CD4-positive, CD25-positive, alpha-beta regulatory T cell (primary cell): ENCODE data around the gene CKAP4. TPM values are rescaled to one million over a fixed set of nuclear protein-coding genes. Genes with fewer than 3 reads are reported as not detected.

ENCODE experiments used
- ATAC-seq, 2 donors: fragments of 150-1000 bp; cut with Tn5 transposase; one replicate each; pipeline ENCODE4 v1.10.0; 2021; ENCODE audit warnings: low read depth in 2 of 2, moderate number of reproducible peaks in 2 of 2, moderate library complexity in 1 of 2
- DNase-seq, 3 donors: peaks; one replicate each; pipeline versions ENCODE4 v3.0.0 to v3.0.0-alpha.2; 2012 to 2022; ENCODE audit warnings: mixed read lengths in 1 of 3
- H3K27ac ChIP-seq: one replicate; pipeline ENCODE4 v1.7.0; 2013; ENCODE audit warnings: mild to moderate bottlenecking, low read length; ENCODE audit not compliant: insufficient read depth, poor library complexity, severe bottlenecking
- H3K27me3 ChIP-seq: one replicate; pipeline ENCODE4 v1.7.0; 2013; ENCODE audit warnings: low read length; ENCODE audit not compliant: control insufficient read depth, insufficient read depth
- H3K36me3 ChIP-seq: one replicate; pipeline ENCODE4 v1.7.0; 2013; ENCODE audit warnings: mild to moderate bottlenecking, low read length, moderate library complexity; ENCODE audit not compliant: control insufficient read depth, insufficient read depth
- H3K4me1 ChIP-seq: 2 replicates; pipeline ENCODE4 v1.7.0; 2013; ENCODE audit warnings: mild to moderate bottlenecking, low read length; ENCODE audit not compliant: insufficient read depth, control insufficient read depth, poor library complexity, severe bottlenecking
- H3K4me3 ChIP-seq: one replicate; pipeline ENCODE4 v1.7.0; 2013; ENCODE audit warnings: low read depth, mild to moderate bottlenecking, low read length, moderate library complexity
- H3K9me3 ChIP-seq, 2 experiments: 1 replicate in 1 of 2; 2 replicates in 1 of 2; pipeline ENCODE4 v1.7.0; 2013; ENCODE audit warnings: low read length in 2 of 2, mild to moderate bottlenecking in 1 of 2, moderate library complexity in 1 of 2; ENCODE audit not compliant: control insufficient read depth in 2 of 2
- H3K27ac Mint-ChIP-seq, 3 donors: one replicate each; pipeline ENCODE4 v1.8.0; 2020 to 2022; ENCODE audit warnings: mild to moderate bottlenecking in 3 of 3, mixed read lengths in 3 of 3, moderate library complexity in 2 of 3
- H3K27me3 Mint-ChIP-seq: one replicate; pipeline ENCODE4 v1.8.0; 2022; ENCODE audit warnings: mild to moderate bottlenecking, mixed read lengths
- H3K36me3 Mint-ChIP-seq: one replicate; pipeline ENCODE4 v1.8.0; 2020; ENCODE audit warnings: mixed read lengths
- H3K4me1 Mint-ChIP-seq, 4 donors: one replicate each; pipeline ENCODE4 v1.8.0; 2020 to 2022; ENCODE audit warnings: mixed read lengths in 4 of 4, mild to moderate bottlenecking in 1 of 4
- H3K4me3 Mint-ChIP-seq, 4 donors: one replicate each; pipeline ENCODE4 v1.8.0; 2020 to 2022; ENCODE audit warnings: mild to moderate bottlenecking in 4 of 4, mixed read lengths in 4 of 4, moderate library complexity in 3 of 4
- H3K9me3 Mint-ChIP-seq, 7 donors: one replicate each; pipeline ENCODE4 v1.8.0; 2020 to 2022; ENCODE audit warnings: mixed read lengths in 7 of 7, mild to moderate bottlenecking in 3 of 7, moderate library complexity in 2 of 7
- polyA plus RNA-seq, 4 donors: library from polyadenylated mRNA; unstranded; fragments of 300-500 nt; fragmentation: Illumina TruSeq; gene quantifications; one replicate each; pipeline ENCODE4 v1.2.3, GENCODE V29; 2021
- total RNA-seq: library from RNA; stranded (reverse); gene quantifications from one replicate; pipeline ENCODE4 v1.2.3, GENCODE V29; 2022

The CKAP4 gene
- total and polyA plus RNA-seq, 5 donors from 2014 or later, result 3.4 to 6.0 (median 4.3) TPM

GRCh38 chr12:106193394-106194215 is 54.2 kb downstream of the CKAP4 start:
- Histone ChIP-seq H3K4me1 (no peaks in the 10 kb centered on the region), H3K4me3 (no peak overlapping the region), H3K27ac (no peak overlapping the region), H3K27me3 (peaks cover 4% of the 10 kb centered on the region), H3K36me3 (no peaks in the 10 kb centered on the region), H3K9me3 (no peaks in the 10 kb centered on the region)
- ATAC-seq (no peak), DNase-seq (no peak)
- no peaks in the 10 kb centered on the region for H3K4me1 Mint-ChIP-seq
- no peak overlapping the region for H3K4me3 Mint-ChIP-seq
- no peak overlapping the region for H3K27ac Mint-ChIP-seq
- H3K27me3 Mint-ChIP-seq, result no peaks in the 10 kb centered on the region
- no peaks in the 10 kb centered on the region for H3K36me3 Mint-ChIP-seq
- peaks cover 0 to 2% (median 0%) of the 10 kb centered on the region in 7 donors for H3K9me3 Mint-ChIP-seq

- no peaks in the 10 kb centered on the region for H3K27me3 Mint-ChIP-seq
- H3K27ac ChIP-seq, result no peak overlapping the region
- H3K9me3 ChIP-seq, result no peaks in the 10 kb centered on the region
- no peak overlapping the region for H3K27ac Mint-ChIP-seq
- no peaks in the 10 kb centered on the region for H3K36me3 ChIP-seq
- H3K4me1 Mint-ChIP-seq, result no peaks in the 10 kb centered on the region
- H3K4me1 ChIP-seq, result no peaks in the 10 kb centered on the region
- DNase-seq, result no peak
- peaks cover 4% of the 10 kb centered on the region for H3K27me3 ChIP-seq
- H3K4me3 Mint-ChIP-seq, result no peak overlapping the region
- H3K9me3 Mint-ChIP-seq, result peaks cover 0 to 2% (median 0%) of the 10 kb centered on the region in 7 donors
- no peaks in the 10 kb centered on the region for H3K36me3 Mint-ChIP-seq
- H3K4me3 ChIP-seq, result no peak overlapping the region
- ATAC-seq, result no peak
Measured at GRCh38 chr12:106192659-106193393, 55.0 kb downstream of the CKAP4 start.

DNA sequence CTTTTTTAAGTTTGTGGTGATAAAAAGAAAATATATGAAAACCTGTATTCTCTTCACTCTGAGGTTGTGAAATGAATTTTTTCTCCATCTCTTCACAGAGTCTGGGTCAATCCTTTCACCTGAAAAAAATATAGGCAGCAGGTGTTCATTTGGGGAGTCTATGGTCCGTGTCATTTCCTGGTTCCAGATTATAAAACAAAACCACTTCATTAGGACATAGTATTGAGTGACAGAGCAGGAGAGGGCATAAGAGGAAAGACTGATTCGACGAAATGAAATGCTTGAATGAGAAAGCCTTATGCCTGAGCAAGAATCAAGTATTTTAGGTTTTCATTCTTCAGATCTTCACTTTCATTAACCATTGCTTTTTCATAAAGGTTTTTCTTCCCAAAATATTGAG is 57.2 kb downstream of the CKAP4 start:
- H3K27ac Mint-ChIP-seq, result no peak overlapping the region
- H3K27me3 Mint-ChIP-seq, result peaks cover 13% of the 10 kb centered on the region
- no peaks in the 10 kb centered on the region for H3K9me3 ChIP-seq
- no peak for ATAC-seq
- H3K36me3 Mint-ChIP-seq, result no peaks in the 10 kb centered on the region
- H3K9me3 Mint-ChIP-seq, result peaks cover 0 to 2% (median 0%) of the 10 kb centered on the region in 7 donors
- H3K4me3 Mint-ChIP-seq, result no peak overlapping the region
- peaks cover 4% of the 10 kb centered on the region for H3K27me3 ChIP-seq
- no peaks in the 10 kb centered on the region for H3K4me1 Mint-ChIP-seq
- H3K4me1 ChIP-seq, result no peaks in the 10 kb centered on the region
- no peaks in the 10 kb centered on the region for H3K36me3 ChIP-seq
- H3K4me3 ChIP-seq, result no peak overlapping the region
- DNase-seq, result no peak
- no peak overlapping the region for H3K27ac ChIP-seq

- H3K36me3 ChIP-seq, result no peaks in the 10 kb centered on the region
- H3K4me3 ChIP-seq, result no peak overlapping the region
- H3K9me3 Mint-ChIP-seq, result peaks cover 0 to 2% (median 0%) of the 10 kb centered on the region in 7 donors
- no peaks in the 10 kb centered on the region for H3K9me3 ChIP-seq
- no peaks in the 10 kb centered on the region for H3K4me1 Mint-ChIP-seq
- peaks cover 2% of the 10 kb centered on the region for H3K27me3 ChIP-seq
- H3K4me3 Mint-ChIP-seq, result no peak overlapping the region
- DNase-seq (no peak), ATAC-seq (no peak)
- H3K36me3 Mint-ChIP-seq, result no peaks in the 10 kb centered on the region
- H3K27me3 Mint-ChIP-seq, result peaks cover 15% of the 10 kb centered on the region
- H3K4me1 ChIP-seq, result no peaks in the 10 kb centered on the region
- H3K27ac Mint-ChIP-seq, result no peak overlapping the region
- no peak overlapping the region for H3K27ac ChIP-seq
Measured at GRCh38 chr12:106189341-106189740, 58.5 kb downstream of the CKAP4 start.

DNA sequence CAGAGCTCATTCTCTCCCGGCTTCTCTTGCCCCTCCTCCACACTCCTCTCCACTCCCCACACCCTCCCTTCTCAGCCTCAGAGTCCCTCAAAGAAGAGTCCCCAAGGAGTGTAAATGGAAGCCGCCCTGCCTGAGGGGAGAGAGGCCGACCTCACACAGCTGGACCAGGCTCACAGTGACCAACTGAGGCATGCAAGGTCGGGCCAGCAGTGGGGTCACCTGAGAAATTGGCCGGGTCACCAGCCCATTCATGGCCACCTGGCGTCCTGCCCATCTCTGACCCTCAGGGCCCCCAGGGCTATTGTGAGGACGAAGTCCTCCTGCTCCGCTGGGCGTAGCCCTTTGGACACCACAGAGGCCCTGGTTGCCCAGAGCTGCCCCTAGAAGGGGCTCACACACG is 59.6 kb downstream of the CKAP4 start:
- H3K9me3 ChIP-seq, result no peaks in the 10 kb centered on the region
- H3K4me3 ChIP-seq, result no peak overlapping the region
- no peaks in the 10 kb centered on the region for H3K4me1 ChIP-seq
- no peak for DNase-seq
- no peak overlapping the region for H3K4me3 Mint-ChIP-seq
- no peaks in the 10 kb centered on the region for H3K4me1 Mint-ChIP-seq
- no peak for ATAC-seq
- H3K27ac Mint-ChIP-seq, result peak overlapping the region in 1 of 3 donors; percentile 39
- no peaks in the 10 kb centered on the region for H3K36me3 Mint-ChIP-seq
- peaks cover 22% of the 10 kb centered on the region for H3K27me3 Mint-ChIP-seq
- H3K36me3 ChIP-seq, result no peaks in the 10 kb centered on the region
- H3K9me3 Mint-ChIP-seq, result peaks cover 0 to 2% (median 0%) of the 10 kb centered on the region in 7 donors
- H3K27ac ChIP-seq, result no peak overlapping the region
- H3K27me3 ChIP-seq, result peaks cover 2% of the 10 kb centered on the region

Other genes with a start within 250 kb of the CKAP4 start
- gene NUAK1, start 109.1 kb downstream of the CKAP4 start, total RNA-seq, result not detected
- gene NUAK1, start 109.1 kb downstream of the CKAP4 start, polyA plus RNA-seq, result not detected
- 153 TPM for gene TCP11L2, start 54.7 kb upstream of the CKAP4 start, total RNA-seq
- 10 to 100 TPM; 46.0 to 65.9 (median 64.6) TPM for gene TCP11L2, start 54.7 kb upstream of the CKAP4 start, polyA plus RNA-seq
- gene POLR3B, start 109.7 kb upstream of the CKAP4 start, total RNA-seq, result 5.2 TPM
- 1 to 10 TPM; 3.4 to 5.7 (median 4.6) TPM for gene POLR3B, start 109.7 kb upstream of the CKAP4 start, polyA plus RNA-seq